HepG2 (cell line): ENCODE data around the gene LRP5. TPM values are rescaled to one million over a fixed set of nuclear protein-coding genes. Genes with fewer than 3 reads are reported as not detected.

ENCODE experiments used
- AGO2 ChIP-seq: fragments of 200-400 bp; formaldehyde crosslinking; optimal IDR thresholded peaks from 2 replicates; pipeline ENCODE3; 2017; ENCODE audit warnings: mild to moderate bottlenecking, low read depth, low read length, moderate library complexity
- ASH2L ChIP-seq: fragments of 300-600, 200-600 bp; sonication (generic); IDR thresholded peaks from 2 replicates; pipeline ENCODE4 v1.7.0; 2017; ENCODE audit warnings: low read depth, mild to moderate bottlenecking, moderate library complexity, mixed read lengths, low read length; ENCODE audit not compliant: insufficient read length
- HNRNPH1 ChIP-seq: fragments of 200-400 bp; formaldehyde crosslinking; optimal IDR thresholded peaks from 2 replicates; pipeline ENCODE3; 2017; ENCODE audit warnings: mild to moderate bottlenecking, low read depth, low read length
- HOXA3 ChIP-seq: sonication (generic); formaldehyde crosslinking; IDR thresholded peaks from 2 replicates; pipeline ENCODE4 v1.5.0; 2020; ENCODE audit warnings: missing genetic modification reagents
- NCOA5 ChIP-seq: sonication (generic); formaldehyde crosslinking; IDR thresholded peaks from 2 replicates; pipeline ENCODE4 v1.4.0; 2020; ENCODE audit warnings: missing genetic modification reagents
- NCOR1 ChIP-seq: fragments of 200-600 bp; sonication (generic); IDR thresholded peaks from 2 replicates; pipeline ENCODE4 v1.7.0; 2017; ENCODE audit warnings: antibody characterized with exemption, low read length, borderline replicate concordance
- NFIC ChIP-seq: IDR thresholded peaks from 2 replicates; pipeline ENCODE4 v1.6.1; 2012; ENCODE audit warnings: mild to moderate bottlenecking, low read length, inconsistent platforms
- NPAS2 ChIP-seq: sonication (generic); formaldehyde crosslinking; IDR thresholded peaks from 2 replicates; pipeline ENCODE4 v1.8.0; 2022; ENCODE audit warnings: mild to moderate bottlenecking, missing genetic modification reagents, borderline replicate concordance
- PLRG1 ChIP-seq: fragments of 450-650 bp; conservative IDR thresholded peaks from 2 replicates; pipeline ENCODE4 v1.6.1; 2016
- POLR2A ChIP-seq, 2 experiments: IDR thresholded peaks; 2 replicates each; pipeline ENCODE4 v1.6.1; 2011; ENCODE audit warnings: low read depth in 2 of 2, low read length in 2 of 2, mild to moderate bottlenecking in 1 of 2, moderate library complexity in 1 of 2; ENCODE audit not compliant: insufficient read depth in 1 of 2
- PPARG ChIP-seq: conservative IDR thresholded peaks from 2 replicates; pipeline ENCODE4 v1.6.1; 2016; ENCODE audit warnings: missing biosample characterization, missing genetic modification reagents
- RBAK ChIP-seq: sonication (generic); formaldehyde crosslinking; IDR thresholded peaks from 2 replicates; pipeline ENCODE4 v1.5.1; 2020; ENCODE audit warnings: mild to moderate bottlenecking, missing genetic modification reagents
- REST ChIP-seq, 2 experiments: IDR thresholded peaks; 2 replicates each; pipeline ENCODE4 v1.6.1; 2011 to 2012; ENCODE audit warnings: low read length in 2 of 2, borderline replicate concordance in 1 of 2, low read depth in 1 of 2, mild to moderate bottlenecking in 1 of 2, moderate library complexity in 1 of 2
- SKI ChIP-seq: fragments of 450-650 bp; IDR thresholded peaks from one replicate; pipeline ENCODE4 v1.6.1; 2018; ENCODE audit warnings: mild to moderate bottlenecking; ENCODE audit not compliant: partially characterized antibody
- SKIL ChIP-seq: sonication (generic); formaldehyde crosslinking; IDR thresholded peaks from 2 replicates; pipeline ENCODE4 v1.8.0; 2022; ENCODE audit warnings: missing genetic modification reagents, mild to moderate bottlenecking, moderate library complexity, borderline replicate concordance
- TAF15 ChIP-seq: fragments of 200-400 bp; formaldehyde crosslinking; IDR thresholded peaks from one replicate; pipeline ENCODE4 v1.6.1; 2018; ENCODE audit warnings: mild to moderate bottlenecking, low read depth, low read length; ENCODE audit not compliant: poor library complexity, severe bottlenecking
- TFDP1 ChIP-seq: IDR thresholded peaks from 2 replicates; pipeline ENCODE4 v1.6.1; 2016; ENCODE audit warnings: missing compliant biosample characterization, missing genetic modification reagents, borderline replicate concordance
- ZBTB39 ChIP-seq: sonication (generic); formaldehyde crosslinking; IDR thresholded peaks from 2 replicates; pipeline ENCODE4 v1.5.0; 2020; ENCODE audit warnings: missing genetic modification reagents
- ZNF644 ChIP-seq: IDR thresholded peaks from 2 replicates; pipeline ENCODE4 v1.6.1; 2016; ENCODE audit warnings: low read depth
- polyA plus RNA-seq, 8 experiments: library from polyadenylated mRNA; depleted of rRNA in 3 of 8; stranded (reverse) in 7 of 8; unstranded in 1 of 8; fragments of >200 nt; fragmentation: Illumina TruSeq in 4 of 8; extraction: Trizol in 4 of 8; gene quantifications; 2 replicates each; pipeline versions ENCODE4 v1.2.1 to v1.2.3, GENCODE V29; 2011 to 2016; ENCODE audit warnings: low read depth in 4 of 8, missing spikeins in 1 of 8, mixed read lengths in 1 of 8; ENCODE audit not compliant: insufficient read depth in 1 of 8
- total RNA-seq, 5 experiments: library from RNA; depleted of rRNA; stranded (reverse); fragments of >200 nt; fragmentation: Illumina TruSeq; extraction: Trizol; gene quantifications; 2 replicates each; pipeline ENCODE4 v1.2.3, GENCODE V29; 2016; ENCODE audit warnings: low read depth in 1 of 5

The LRP5 gene
- total and polyA plus RNA-seq, 2 of the 13 experiments (the other 11 are each of a cell fraction or from before 2014, with no cell fraction given): 40.4 to 64.0 TPM

- TF ChIP-seq TFDP1 (0 out of 2 replicates have a peak, but pooled peaks have one; percentile 18), HNRNPH1 (no peak), ZNF644 (CRISPR knock-in tag) (peak; percentile 49; the same call in 1 of the 2 replicates), NCOA5 (no peak), ASH2L (peak; percentile 60), SKI (peak; percentile 93), POLR2A (IDR thresholded peaks at IDR 0.05; ENCODE audit: insufficient read depth in 1 of 2, low read depth in 2 of 2, low read length in 2 of 2) (peak; percentile 89 to 98), TAF15 (no peak), REST (IDR thresholded peaks at IDR 0.05; ENCODE audit: borderline replicate concordance in 1 of 2, low read depth in 1 of 2, low read length in 2 of 2) (peak; percentile 41 to 90), NCOR1 (peak; percentile 88; the same call in 1 of the 2 replicates), NFIC (no peak), RBAK (CRISPR knock-in tag) (0 out of 2 replicates have a peak, but pooled peaks have one; percentile 27), AGO2 (no peak), ZBTB39 (CRISPR knock-in tag) (peak; percentile 67), HOXA3 (CRISPR knock-in tag) (peak; percentile 77), PLRG1 (no peak), SKIL (peak; percentile 93), NPAS2 (CRISPR knock-in tag) (no peak), PPARG (CRISPR knock-in tag) (peak; percentile 85)
These were observed 3.0 kb downstream of the LRP5 start (continued) for GRCh38 chr11:68315171-68315920.
